GM20000 (cell line): ENCODE data around the gene TSPAN4.

Experiments
- DNase-seq: peaks from one replicate; pipeline ENCODE4 v3.0.0; 2012; ENCODE audit warnings: low spot score
- TF ChIP-seq, protein P1 (sequence below): IDR thresholded peaks from 2 replicates; pipeline ENCODE4 v1.5.1; 2012; ENCODE audit warnings: mild to moderate bottlenecking, control low read depth; ENCODE audit errors: extremely low read depth, missing control alignments

The TSPAN4 gene

DNA sequence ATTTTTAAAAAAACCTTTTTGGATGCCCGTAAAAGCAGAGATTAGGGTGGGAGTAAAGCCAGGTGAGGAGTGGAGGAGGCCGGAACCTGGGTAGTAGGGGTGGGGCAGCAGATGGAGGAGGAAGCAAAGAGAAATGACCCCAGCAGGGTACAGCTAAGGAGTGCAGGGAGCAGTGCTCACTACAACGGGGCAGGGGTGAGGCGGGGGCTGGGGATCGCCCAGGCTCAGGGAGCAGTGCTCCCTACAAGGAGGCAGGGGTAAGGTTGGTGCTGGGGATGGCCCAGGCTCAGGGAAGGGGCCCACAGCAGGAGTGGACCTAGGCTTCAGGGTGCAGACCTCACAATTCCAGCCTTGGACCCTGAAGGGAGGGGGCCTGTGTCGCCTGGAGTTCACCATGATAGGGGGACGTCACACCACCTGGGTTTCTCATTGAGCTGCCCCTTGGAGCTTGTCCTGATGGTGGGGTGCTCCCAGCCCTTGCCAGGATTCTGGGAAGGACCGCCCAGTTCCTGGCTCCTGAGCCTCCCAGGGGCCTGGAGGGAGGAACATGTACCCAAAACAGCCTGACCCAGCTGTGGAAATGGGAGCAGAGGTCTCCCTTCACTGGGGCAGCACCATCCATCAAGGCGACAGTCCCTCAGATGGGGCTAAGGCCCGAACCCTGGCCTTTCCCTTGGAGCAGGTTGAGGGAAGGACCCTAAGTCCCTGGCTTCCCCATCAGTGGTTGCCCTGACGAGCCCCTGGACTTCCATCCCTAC lies 26.8 kb upstream of the TSPAN4 start:
- TF ChIP-seq, protein P1, sequence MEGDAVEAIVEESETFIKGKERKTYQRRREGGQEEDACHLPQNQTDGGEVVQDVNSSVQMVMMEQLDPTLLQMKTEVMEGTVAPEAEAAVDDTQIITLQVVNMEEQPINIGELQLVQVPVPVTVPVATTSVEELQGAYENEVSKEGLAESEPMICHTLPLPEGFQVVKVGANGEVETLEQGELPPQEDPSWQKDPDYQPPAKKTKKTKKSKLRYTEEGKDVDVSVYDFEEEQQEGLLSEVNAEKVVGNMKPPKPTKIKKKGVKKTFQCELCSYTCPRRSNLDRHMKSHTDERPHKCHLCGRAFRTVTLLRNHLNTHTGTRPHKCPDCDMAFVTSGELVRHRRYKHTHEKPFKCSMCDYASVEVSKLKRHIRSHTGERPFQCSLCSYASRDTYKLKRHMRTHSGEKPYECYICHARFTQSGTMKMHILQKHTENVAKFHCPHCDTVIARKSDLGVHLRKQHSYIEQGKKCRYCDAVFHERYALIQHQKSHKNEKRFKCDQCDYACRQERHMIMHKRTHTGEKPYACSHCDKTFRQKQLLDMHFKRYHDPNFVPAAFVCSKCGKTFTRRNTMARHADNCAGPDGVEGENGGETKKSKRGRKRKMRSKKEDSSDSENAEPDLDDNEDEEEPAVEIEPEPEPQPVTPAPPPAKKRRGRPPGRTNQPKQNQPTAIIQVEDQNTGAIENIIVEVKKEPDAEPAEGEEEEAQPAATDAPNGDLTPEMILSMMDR, result no peak
- DNase-seq, result no peak

- TF ChIP-seq, protein P1, result no peak
- DNase-seq, result no peak
Measured at GRCh38 chr11:816433-816779, 26.2 kb upstream of the TSPAN4 start.

GRCh38 chr11:818396-819128 lies 24.1 kb upstream of the TSPAN4 start, which contains the start of gene PNPLA2:
Gene PNPLA2 (plus strand): TSS chr11:818914. CDS start chr11:819719, 805 bp downstream.
- TF ChIP-seq, protein P1, result no peak
- DNase-seq, result no peak

GRCh38 chr11:819129-819931 lies 23.3 kb upstream of the TSPAN4 start:
- TF ChIP-seq, protein P1, result no peak
- peak; percentile 97 for DNase-seq

DNA sequence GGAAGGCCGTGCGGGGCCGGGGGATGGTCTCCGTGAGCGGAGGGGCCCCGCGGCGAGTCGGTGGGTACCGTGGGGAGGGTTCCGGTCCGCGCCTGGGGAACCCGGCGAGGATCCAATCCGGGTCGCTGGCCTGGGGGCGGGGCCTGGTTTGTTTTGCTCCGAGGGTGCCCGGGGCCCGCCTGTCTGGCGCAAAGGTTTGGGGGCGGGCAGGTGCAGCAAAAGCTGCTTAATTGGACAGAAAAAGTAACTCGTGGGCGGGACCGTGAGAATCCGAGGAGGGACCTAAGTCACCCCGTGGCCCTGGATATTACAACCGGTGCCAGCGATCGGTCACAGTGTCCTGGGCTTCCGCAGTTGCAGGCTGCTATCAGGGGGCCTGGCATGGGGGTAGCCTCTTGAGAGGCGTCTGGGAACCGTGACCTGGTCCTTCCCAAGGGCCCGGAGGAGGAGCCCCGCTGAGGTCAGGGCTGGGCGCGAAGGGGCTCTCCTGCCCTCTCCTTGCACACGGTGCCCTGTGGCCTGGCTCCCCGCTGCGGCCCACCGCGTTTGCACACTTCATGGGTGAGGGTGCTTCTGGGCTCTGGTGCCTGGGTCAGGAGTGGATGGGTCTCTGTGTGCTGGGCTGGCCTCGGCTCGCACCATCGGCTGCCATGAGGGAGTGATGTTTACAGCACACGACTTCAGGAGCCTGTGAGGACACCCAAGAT lies 22.6 kb upstream of the TSPAN4 start:
- TF ChIP-seq, protein P1, result no peak
- DNase-seq, result peak; percentile 94

GRCh38 chr11:820655-821511 lies 21.8 kb upstream of the TSPAN4 start:
- DNase-seq, result no peak
- TF ChIP-seq, protein P1, result no peak
